Glomerular visceral epithelial cell (primary cell): ENCODE measurements around the gene EEF2.

Experiments used
- DNase-seq: peaks from one replicate; pipeline ENCODE4 v3.0.0-alpha.2; 2016; ENCODE audit errors: extremely low spot score

The EEF2 gene

GRCh38 chr19:3984908-3985642 lies at the start of gene EEF2:
EEF2 (minus strand) TSS chr19:3985463; CDS start chr19:3985380, 83 bp downstream.
- peak; percentile 93 for DNase-seq

- DNase-seq = no peak
These were observed 49.1 kb upstream of the EEF2 start for GRCh38 chr19:4034048-4035017.

GRCh38 chr19:4033028-4033956 lies 48.0 kb upstream of the EEF2 start:
- DNase-seq = no peak

DNA sequence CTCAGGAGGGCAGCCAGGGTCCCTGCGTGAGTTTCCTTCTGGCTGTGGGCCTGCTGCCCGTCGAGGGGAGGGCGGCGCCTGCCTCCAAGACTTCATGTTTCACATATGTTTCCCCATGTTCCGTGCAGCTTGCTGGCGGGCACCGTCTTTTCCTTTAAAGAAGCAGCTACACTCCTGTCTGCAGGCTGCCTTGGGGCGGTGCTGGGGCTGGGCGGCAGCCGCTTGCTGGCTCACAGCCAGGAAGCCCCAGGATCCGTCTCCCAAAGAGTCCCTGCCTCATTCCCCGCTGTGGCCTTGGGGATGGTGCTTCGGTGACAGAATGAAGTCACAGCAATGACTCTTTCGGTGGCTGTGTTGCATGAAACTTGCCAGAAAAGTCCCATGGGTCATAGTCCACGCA lies 47.2 kb upstream of the EEF2 start:
- DNase-seq = no peak

DNA sequence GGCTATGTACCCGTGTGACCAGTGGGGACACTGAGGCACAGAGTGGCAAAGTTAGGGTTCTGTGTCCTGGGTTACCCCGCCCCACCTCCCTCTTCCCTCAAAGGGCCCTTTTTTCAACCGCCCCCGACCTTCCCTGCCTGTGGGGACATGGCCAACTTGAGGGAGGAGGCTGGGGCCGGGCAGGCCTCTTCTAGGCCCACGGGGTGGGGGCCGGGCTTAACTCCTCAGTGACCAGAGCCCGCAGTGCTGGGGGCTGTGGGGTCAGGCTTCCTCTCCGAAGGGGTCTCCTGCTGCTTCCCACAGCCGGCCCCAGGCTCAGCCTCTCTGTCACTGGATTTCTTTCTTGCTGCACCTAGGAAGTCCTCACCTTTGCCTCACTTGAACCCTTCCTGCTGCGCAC lies 46.2 kb upstream of the EEF2 start:
- DNase-seq = no peak

- DNase-seq = no peak
These were observed 45.7 kb upstream of the EEF2 start for GRCh38 chr19:4030981-4031380.

- DNase-seq = no peak
These were observed 45.3 kb upstream of the EEF2 start for GRCh38 chr19:4030552-4030951.

DNA sequence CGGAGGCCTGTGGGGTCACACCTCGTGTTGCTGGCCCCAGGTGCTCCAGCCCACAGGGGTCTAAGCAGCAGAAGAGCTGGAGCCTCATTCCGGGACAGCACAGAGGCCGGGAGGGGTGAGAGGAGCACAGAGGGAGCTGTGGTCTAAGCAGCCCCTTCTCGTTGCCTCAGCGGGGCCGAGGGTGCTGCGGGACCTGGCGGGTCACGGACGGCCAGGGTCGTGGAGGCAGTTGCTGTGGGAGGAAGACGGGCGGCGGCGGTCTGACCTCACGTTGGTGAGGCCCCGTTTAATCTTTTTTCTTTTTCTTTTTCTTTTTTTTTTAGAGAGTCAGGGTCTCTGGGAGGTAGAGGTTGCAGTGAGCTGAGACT lies 44.0 kb upstream of the EEF2 start:
- no peak for DNase-seq

DNA sequence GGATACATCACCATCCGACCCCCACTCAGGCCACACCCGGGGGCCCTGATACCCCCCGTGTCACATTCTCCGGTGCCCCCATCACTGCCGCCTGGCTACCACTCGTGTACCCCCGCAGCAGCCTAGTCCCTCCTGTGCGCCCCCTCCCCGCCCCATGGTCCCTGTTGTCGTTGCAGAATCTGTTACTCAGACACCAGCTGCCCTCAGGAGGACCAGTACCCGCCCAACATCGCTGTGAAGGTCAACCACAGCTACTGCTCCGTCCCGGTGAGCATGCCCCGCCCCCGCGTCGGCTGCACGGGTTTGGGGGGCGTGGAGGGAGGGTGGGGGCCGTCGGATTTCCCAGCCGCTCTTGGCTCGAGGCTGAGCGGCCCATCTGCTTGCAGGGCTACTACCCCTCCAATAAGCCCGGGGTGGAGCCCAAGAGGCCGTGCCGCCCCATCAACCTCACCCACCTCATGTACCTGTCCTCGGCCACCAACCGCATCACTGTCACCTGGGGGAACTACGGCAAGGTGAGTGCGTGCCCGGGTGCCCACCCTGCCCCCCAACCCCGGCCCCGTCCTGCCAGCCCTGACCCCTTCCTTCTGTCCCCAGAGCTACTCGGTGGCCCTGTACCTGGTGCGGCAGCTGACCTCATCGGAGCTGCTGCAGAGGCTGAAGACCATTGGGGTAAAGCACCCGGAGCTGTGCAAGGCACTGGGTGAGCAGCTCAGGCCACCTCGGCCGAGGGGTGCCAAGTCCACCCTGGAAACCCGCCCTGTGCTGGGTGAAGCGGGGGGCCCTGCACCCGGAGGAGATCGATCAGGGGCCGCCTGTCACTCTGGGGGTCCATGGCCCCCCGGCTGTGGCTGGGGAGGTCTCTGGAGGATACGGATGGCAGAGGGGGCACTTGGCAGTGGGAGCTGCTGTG lies 43.3 kb upstream of the EEF2 start:
- no peak for DNase-seq

DNA sequence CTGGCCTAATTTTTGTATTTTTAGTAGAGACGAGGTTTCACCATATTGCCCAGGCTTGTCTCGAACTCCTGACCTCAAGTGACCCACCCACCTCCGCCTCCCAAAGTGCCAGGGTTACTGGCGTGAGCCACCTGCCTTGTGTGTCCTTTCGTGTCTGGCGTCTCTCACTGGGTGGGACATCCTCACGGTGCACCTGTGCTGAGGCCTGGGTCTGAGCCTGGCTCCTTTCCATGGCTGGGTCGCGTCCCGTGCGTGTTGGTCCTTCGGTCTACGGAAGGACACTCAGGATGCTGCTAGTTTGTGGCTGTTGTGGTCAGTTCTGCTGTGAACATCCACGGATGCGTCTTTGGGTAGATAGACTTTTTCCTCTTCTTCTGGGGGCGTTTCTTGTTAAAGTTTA lies 41.9 kb upstream of the EEF2 start:
- no peak for DNase-seq

- DNase-seq = no peak
These were observed 40.1 kb upstream of the EEF2 start for GRCh38 chr19:4025317-4025716.

GRCh38 chr19:4023600-4024398 lies 38.5 kb upstream of the EEF2 start:
- no peak for DNase-seq

DNA sequence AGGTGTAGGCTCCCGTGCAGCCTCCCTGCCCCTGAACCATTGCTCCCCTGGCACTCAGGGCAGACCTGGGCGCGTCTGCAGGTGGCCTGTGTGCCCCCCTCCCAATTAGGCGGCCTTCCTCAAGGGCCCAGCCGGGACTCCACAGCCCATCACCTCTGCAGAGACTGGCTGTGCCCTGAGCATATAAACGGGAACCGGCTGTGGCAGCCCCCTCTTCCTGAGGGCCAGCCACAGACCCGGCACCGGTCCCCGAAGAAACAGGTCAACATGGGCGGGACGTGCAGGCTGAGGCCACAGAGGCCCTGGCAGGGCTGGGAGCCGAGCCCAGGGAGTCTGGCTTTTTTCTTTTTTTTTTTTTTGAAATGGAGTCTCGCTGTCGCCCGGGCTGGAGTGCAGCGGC lies 34.3 kb upstream of the EEF2 start:
- no peak for DNase-seq

- no peak for DNase-seq
These were observed 33.7 kb upstream of the EEF2 start for GRCh38 chr19:4018775-4019504.

DNA sequence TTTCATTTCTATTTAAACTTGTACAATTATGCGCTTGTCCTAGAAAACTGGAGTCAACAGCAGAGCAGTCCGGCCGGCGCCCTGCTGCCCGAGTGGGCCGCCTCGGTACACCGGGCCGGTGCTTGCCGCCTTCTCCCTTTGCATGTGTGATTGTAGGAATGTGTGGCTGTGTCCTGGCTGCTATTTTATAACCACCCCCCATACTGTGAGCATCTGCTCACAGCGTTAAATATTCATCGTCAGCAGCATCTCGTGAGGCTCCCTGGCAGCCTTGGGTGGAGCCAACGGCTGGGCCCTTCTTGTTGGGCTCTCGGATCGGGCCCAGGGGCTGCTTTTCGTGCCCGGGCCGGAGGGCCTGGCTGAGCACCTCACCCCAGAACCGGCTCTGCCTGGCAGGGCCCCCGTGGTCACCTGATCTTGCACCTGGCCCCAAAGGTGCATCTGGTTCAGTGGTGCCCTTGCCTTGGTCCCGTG lies 32.9 kb upstream of the EEF2 start:
- no peak for DNase-seq

DNA sequence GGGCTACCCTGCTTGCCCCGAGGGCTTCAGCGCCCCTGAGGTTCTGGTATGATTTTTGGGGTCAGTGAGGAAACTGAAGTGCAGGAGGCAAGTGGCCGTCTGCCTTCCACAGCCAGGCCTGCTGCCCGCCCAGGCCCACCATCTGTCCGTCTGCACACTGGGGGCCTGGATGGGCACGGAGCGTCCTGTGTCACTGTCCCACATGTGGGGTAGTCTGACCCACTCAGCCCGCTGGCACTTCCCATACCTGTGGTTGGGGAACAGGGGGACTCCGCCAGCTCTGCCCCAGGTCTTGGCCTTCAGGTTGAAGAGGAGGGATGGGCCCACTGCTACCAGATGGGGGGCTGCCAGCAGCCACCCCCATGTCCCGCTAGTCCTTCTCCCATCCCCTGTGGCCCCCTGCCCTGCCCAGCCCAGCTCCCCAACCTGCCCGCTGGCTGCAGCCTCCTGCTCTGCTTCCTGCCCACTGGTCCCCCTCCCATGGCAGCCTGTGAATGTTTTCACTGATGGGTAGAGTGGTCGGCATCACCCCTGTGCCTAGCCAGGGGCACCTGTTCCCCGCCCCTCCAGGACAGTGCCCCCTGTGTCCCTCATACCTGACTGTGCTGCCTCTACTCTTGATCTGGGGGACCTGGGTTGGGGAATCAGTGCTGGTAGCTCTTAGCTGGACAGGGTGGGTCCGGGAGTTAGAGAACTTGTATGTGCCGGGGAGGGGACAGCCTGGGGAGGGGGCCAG lies 31.8 kb upstream of the EEF2 start:
- no peak for DNase-seq

- DNase-seq = no peak
These were observed 31.2 kb upstream of the EEF2 start for GRCh38 chr19:4016486-4016885.

GRCh38 chr19:4015705-4016402 lies 30.6 kb upstream of the EEF2 start:
- no peak for DNase-seq
